ENCODE data around the gene HEBP2.

DNA sequence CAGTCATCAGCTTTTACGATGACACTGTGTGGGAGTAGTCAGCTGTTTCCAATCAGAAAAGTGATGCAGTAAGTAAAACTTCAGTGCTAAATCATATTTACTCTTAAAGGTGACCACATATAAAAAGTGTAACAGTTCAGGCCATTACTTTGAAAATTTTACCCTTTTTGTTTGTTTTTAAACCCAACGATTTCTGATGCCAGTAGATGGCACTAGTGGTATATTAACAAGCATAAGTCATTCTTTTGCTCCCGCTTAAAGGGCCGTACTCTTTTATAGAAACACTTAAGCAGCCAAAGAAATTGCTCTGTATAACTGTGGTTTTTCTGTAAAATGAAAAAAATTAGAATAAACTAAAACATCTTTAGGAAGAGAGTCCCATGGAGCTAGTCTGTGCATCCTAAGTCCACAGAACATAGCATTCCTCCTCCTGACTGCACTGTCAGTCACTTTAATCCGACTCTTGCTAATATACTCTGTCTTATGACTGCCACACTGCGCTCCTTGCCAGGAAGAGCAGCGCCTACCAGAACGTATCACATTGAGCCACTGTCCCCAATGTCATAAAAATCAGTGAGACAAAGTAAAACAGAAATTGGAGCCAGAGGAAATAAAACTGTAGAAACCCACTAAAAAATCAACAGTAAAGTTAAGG, 25.0 kb downstream of the HEBP2 start:
- TF ChIP-seq EZH2 (IDR thresholded peaks at IDR 0.05): no peak
- TF ChIP-seq POLR2AphosphoS5 (IDR thresholded peaks at IDR 0.05; ENCODE audit: borderline replicate concordance, low read depth, low read length): no peak

Data from SK-N-MC (cell line).